Neutrophil (primary cell): ENCODE results near the gene MUC5B.

Experiments
- H3K27ac ChIP-seq: fragments of 200-600 bp; sonication (generic); 2 replicates; pipeline ENCODE4 v1.5.1; 2016; ENCODE audit warnings: mild to moderate bottlenecking, moderate library complexity
- H3K27me3 ChIP-seq: fragments of 200-600 bp; sonication (generic); 2 replicates; pipeline ENCODE4 v1.6.0; 2016; ENCODE audit warnings: mild to moderate bottlenecking
- H3K36me3 ChIP-seq: fragments of 200-600 bp; sonication (generic); 2 replicates; pipeline ENCODE4 v1.5.1; 2017
- H3K4me1 ChIP-seq, 2 experiments: fragments of 200-600 bp in 1 of 2; sonication (generic) in 1 of 2; 1 replicate in 1 of 2; 2 replicates in 1 of 2; pipeline versions ENCODE4 v1.5.1 to v1.6.1; 2013 to 2016; ENCODE audit warnings: low read depth in 1 of 2, low read length in 1 of 2, mild to moderate bottlenecking in 1 of 2, moderate library complexity in 1 of 2; ENCODE audit not compliant: control insufficient read depth in 1 of 2, insufficient read depth in 1 of 2
- H3K4me3 ChIP-seq, 2 experiments: fragments of 200-600 bp in 1 of 2; sonication (generic) in 1 of 2; 1 replicate in 1 of 2; 2 replicates in 1 of 2; pipeline ENCODE4 v1.5.1; 2013 to 2016; ENCODE audit warnings: low read depth in 1 of 2, low read length in 1 of 2, mild to moderate bottlenecking in 1 of 2, moderate library complexity in 1 of 2
- H3K9me3 ChIP-seq: fragments of 200-600 bp; sonication (generic); 2 replicates; pipeline ENCODE4 v1.5.1; 2016
- TF ChIP-seq, protein P1 (sequence below): fragments of 200-600 bp; sonication (generic); IDR thresholded peaks from 2 replicates; pipeline ENCODE4 v1.5.1; 2016; ENCODE audit warnings: antibody characterized with exemption

The MUC5B gene

DNA sequence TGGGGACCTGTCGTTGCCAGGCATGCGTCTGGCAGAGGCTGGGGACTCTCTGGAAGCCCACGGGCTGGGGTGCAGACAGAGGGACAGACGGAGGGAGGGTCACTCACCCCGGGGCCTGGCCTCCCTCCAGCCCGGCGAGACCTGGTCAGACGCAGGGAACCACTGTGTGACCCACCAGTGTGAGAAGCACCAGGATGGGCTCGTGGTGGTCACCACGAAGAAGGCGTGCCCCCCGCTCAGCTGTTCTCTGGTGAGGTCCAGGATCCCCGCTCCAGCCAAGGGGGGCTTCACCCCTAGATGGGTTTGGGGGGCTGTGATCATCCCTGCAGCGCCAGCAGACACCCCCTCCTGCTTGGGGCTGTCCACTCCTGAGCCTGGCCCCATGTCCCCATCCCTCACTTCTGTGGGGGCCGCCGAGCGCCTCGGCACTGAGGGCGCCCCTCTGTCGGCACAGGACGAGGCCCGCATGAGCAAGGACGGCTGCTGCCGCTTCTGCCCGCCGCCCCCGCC is 23.6 kb upstream of the MUC5B start:
- TF ChIP-seq, protein P1, sequence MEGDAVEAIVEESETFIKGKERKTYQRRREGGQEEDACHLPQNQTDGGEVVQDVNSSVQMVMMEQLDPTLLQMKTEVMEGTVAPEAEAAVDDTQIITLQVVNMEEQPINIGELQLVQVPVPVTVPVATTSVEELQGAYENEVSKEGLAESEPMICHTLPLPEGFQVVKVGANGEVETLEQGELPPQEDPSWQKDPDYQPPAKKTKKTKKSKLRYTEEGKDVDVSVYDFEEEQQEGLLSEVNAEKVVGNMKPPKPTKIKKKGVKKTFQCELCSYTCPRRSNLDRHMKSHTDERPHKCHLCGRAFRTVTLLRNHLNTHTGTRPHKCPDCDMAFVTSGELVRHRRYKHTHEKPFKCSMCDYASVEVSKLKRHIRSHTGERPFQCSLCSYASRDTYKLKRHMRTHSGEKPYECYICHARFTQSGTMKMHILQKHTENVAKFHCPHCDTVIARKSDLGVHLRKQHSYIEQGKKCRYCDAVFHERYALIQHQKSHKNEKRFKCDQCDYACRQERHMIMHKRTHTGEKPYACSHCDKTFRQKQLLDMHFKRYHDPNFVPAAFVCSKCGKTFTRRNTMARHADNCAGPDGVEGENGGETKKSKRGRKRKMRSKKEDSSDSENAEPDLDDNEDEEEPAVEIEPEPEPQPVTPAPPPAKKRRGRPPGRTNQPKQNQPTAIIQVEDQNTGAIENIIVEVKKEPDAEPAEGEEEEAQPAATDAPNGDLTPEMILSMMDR = no peak
- no peak overlapping the region for H3K4me3 ChIP-seq
- H3K9me3 ChIP-seq = no peaks in the 10 kb centered on the region
- H3K27ac ChIP-seq = no peak overlapping the region
- peaks cover 10% of the 10 kb centered on the region for H3K27me3 ChIP-seq
- H3K36me3 ChIP-seq = no peaks in the 10 kb centered on the region
- no peaks in the 10 kb centered on the region for H3K4me1 ChIP-seq

DNA sequence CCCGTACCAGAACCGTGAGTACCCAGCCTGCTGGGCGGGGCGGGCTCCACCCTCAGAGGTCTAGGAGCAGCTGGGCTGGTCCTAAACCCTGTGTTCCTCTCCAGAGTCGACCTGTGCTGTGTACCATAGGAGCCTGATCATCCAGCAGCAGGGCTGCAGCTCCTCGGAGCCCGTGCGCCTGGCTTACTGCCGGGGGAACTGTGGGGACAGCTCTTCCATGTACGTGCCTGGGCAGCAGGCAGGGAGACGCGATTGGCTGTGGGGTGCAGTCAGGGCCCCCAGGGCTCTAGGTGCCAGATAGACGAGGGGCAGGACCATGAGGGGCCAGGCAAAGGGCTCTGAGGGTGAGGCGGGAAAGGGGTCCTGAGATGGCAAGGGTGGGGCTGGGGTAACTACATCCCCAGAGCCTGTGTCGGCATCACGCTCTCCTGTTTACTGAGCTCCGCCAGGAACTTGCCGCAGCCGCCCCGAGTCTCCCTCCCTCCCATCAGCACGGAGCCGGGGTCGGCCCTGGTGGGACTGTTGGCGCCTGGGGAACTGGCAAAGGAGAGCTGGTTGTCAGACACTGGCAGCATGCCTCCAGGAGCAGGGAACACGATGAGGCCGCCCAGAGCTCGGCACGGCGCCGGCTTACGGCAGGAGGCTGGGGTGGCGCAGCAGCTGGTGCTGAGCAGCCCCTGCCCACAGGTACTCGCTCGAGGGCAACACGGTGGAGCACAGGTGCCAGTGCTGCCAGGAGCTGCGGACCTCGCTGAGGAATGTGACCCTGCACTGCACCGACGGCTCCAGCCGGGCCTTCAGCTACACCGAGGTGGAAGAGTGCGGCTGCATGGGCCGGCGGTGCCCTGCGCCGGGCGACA is 22.9 kb upstream of the MUC5B start:
- Histone ChIP-seq H3K9me3 (no peaks in the 10 kb centered on the region), H3K27me3 (peaks cover 10% of the 10 kb centered on the region), H3K36me3 (no peaks in the 10 kb centered on the region), H3K4me1 (no peaks in the 10 kb centered on the region), H3K4me3 (no peak overlapping the region), H3K27ac (no peak overlapping the region)
- TF ChIP-seq, protein P1 = no peak

DNA sequence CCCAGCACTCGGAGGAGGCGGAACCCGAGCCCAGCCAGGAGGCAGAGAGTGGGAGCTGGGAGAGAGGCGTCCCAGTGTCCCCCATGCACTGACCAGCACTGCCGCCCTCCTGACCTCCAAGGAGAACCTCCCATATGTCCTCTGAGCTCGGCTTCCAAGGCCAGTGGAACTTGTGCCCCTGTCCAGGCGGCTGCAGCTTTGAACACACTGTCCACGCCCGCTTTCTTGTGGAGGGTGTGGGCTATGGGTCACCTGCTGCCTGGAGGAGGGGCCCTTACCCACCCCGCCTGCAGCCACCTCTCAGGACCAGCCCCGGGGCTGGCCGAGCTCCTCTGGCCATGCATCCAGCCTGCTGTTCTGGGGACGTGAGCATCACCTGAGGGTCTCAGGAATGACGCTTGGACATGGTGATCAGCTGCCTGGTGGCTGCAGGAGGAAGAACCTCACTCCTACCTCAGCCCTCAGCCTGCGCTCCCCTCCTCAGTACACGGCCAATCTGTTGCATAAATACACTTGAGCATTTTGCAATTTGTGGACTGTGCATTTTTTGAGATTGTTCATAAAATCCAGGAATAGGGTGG is 22.2 kb upstream of the MUC5B start:
- peaks cover 10% of the 10 kb centered on the region for H3K27me3 ChIP-seq
- no peak overlapping the region for H3K27ac ChIP-seq
- TF ChIP-seq, protein P1 = no peak
- H3K36me3 ChIP-seq = no peaks in the 10 kb centered on the region
- H3K9me3 ChIP-seq = no peaks in the 10 kb centered on the region
- no peak overlapping the region for H3K4me3 ChIP-seq
- no peaks in the 10 kb centered on the region for H3K4me1 ChIP-seq

DNA sequence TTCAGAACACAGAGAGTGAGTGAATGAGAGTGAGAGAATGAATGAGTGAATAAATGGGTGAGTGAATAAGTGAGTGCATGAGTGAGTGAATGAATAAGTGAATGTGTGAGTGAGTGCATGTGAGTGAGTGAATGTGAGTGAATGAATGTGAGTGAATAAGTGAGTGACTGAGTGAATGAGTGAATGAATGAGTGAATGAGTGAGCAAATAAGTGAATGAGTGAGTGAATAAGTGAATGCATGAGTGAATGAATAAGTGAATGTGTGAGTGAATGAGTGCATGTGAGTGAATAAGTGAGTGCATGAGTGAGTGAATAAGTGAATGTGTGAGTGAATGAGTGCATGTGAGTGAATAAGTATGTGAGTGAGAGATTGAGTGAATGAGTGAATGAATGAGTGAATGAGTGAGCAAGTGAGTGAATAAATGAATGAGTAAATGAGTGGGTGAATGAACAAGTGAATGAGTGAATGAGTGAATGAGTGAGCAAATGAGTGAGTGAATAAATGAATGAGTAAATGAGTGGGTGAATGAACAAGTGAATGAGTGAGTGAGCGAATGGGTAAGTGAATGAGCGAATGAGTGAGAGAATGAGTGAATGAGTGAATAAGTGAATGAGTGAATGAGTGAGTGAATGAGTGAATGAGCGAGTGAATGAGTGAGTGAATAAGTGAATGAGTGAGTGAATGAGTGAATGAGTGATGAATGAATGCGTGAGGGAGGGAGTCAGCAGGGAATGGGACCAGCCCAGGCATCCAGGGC is 21.3 kb upstream of the MUC5B start:
- Histone ChIP-seq H3K4me1 (no peaks in the 10 kb centered on the region), H3K4me3 (no peak overlapping the region), H3K9me3 (no peaks in the 10 kb centered on the region), H3K27me3 (peaks cover 10% of the 10 kb centered on the region), H3K36me3 (no peaks in the 10 kb centered on the region), H3K27ac (no peak overlapping the region)
- TF ChIP-seq, protein P1 = no peak

DNA sequence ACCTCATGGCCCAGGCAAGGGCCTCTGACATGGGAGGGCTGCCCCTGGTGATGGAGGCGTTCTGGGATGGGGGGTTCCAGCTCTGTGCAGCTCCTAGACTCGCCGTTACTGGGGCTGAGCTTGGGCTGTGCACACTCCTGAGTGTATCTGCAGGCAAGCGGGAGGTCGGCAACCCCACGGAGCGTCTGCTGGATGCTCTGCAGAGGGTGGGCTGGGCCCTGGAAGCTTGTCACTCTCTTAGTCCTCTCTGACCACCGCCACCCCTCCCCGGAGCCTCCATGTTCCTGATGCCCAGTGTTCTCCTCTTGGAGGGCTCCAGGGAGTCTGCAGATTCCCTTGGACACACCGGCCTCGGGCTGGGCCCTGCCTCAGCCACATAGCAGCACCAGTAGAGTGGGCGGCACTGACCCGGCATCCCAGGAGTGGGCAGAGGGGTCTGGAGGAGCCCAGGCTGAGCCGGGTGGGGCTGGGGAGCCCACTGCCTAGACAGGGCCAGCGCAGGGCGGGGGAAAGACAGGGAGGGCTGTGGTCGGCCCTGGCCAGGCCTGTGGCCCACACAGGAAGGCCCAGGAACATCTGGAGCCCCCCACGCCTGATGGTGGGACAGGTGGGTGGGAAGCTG is 20.6 kb upstream of the MUC5B start:
- Histone ChIP-seq H3K27me3 (peaks cover 10% of the 10 kb centered on the region), H3K4me1 (no peaks in the 10 kb centered on the region), H3K4me3 (no peak overlapping the region), H3K27ac (no peak overlapping the region), H3K9me3 (no peaks in the 10 kb centered on the region), H3K36me3 (no peaks in the 10 kb centered on the region)
- TF ChIP-seq, protein P1 = no peak
